Activated CD4-positive, alpha-beta T cell treated with anti-CD3 and anti-CD28 coated beads for 4 hours (primary cell): ENCODE measurements around the gene TMEM240.
A peak's percentile ranks its signal among the peaks of the same experiment; 100 is the strongest.
"Not testable (repeated sequence)": the region's sequence is repeated elsewhere in the genome, so short reads cannot be mapped to it uniquely, and the experiment has no call there.

Source experiments
- DNase-seq, 2 donors: peaks; one replicate each; pipeline ENCODE4 v3.0.0-alpha.2; 2020

Gene TMEM240

DNA sequence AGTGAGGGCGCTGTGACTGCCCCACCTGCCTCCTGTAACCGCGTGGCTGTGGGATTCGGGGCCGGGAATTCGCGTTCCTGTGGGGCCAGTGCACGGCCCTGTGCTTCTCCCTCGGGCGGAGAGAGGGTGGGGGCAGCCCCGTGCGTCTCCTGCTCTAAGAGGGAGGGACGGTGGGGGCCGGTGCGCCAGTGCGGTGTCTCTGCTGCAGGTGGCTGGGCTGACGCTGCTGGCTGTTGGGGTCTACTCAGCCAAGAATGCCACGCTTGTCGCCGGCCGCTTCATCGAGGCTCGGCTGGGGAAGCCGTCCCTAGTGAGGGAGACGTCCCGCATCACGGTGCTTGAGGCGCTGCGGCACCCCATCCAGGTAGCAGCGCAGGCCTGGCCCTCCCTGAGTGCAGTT, 17.9 kb downstream of the TMEM240 start:
- not testable (repeated sequence) for DNase-seq

DNA sequence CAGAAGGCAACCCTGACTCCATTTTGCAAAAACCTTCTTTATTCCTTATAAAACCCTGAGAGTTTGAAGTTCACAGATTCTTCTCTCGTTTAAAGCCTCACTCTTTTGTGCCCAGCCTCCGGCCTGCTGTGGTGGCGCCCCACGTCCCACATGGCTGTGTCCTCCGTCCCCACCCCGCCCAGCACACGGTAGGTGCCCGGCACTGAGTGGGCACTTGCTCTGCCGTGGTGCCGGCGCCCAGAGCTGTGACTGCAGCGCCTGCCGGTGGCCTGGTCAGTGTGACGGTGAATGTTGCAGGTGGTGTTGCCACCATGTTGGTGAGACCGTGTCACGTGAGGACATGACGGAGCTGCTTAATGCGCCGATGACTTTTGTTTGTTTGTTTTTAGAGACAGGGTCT, 19.1 kb downstream of the TMEM240 start:
- no peak for DNase-seq

DNA sequence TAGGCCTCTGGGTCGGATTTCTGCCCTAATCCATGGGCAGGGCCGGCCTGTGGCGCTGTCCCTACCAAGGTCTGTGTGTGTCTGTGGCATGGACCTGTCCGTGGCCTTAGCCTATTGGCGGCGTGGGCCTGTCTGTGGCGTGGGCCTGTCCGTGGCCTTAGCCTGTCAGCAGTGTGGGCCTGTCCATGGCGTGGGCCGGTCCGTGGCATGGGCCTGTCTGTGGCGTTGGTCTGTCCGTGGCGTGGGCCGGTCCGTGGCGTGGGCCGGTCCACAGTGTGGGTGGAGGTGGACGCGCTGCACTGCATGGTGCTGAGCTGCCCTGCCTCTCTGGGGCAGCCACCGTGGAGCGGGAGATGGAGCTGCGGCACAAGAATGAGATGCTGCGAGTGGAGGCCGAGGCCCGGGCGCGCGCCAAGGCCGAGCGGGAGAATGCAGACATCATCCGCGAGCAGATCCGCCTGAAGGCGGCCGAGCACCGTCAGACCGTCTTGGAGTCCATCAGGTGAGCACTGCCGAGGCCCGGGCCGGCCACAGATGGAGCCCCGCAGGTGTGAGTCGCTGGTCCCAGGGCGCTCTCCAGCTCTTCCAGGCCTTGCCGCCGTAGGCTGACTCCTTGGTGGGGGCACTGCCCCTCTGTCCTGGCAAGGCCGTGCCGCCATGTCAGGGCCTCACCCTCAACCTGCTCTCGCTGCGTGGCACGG, 20.5 kb downstream of the TMEM240 start:
- DNase-seq: not testable (repeated sequence)

DNA sequence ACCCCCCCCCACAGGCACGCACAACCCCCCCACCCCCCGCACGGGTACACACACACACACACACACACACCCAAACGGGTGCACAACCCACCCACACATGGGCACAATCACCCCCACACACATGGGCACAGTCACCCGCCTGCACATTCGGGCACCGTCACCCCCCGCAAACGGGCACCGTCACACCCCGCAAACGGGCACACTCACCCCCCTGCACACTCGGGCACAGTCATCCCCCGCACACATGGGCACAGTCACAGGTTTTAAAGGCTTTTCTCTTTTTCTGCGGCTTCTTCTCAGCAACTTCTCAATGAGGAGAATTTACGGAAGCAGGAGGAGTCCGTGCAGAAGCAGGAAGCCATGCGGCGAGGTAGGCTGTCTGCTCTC, 21.8 kb downstream of the TMEM240 start:
- DNase-seq: not testable (repeated sequence)

DNA sequence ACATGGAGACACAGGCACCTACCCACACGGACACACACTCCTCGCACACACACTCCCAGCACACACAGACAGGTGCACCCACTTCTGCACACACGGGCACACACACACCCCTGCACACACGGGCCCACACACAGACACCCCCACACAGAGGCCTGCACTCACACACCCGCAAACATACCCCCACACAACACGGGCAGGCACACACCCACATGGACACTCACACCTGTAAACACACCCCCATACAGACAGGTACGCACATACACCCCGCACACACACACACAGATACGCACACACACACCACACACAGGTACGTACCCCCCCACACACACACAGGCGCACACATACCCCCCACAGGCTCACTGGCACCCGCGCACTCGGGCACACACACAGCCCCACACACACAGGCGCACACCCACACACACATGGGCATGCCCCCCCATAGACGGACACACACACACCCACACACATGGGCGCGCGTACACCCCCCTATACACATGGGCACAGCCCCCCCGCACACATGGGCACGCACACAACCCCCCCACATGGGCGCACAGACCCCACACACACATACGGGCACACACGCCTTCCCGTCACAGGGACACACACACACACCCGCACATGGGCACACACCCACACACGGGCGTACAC, 22.3 kb downstream of the TMEM240 start:
- DNase-seq: no peak

DNA sequence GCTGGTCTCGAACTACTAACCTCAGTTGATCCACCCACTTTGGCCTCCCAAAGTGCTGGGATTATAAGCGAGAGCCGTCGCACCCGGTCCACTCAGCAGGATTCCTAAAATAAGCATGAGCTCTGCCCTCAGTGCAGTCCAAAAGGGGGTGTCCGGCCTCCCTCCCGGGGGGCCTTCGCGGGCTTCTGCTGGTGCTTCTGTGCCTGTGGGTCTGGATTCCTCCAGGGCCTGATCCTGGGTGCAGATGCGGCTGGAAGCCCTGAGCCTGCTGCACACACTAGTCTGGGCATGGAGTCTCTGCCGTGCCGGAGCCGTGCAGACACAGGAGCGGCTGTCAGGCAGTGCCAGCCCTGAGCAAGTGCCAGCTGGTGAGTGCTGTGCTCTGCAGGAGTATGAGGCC, 23.5 kb downstream of the TMEM240 start:
- DNase-seq: not testable (repeated sequence)

DNA sequence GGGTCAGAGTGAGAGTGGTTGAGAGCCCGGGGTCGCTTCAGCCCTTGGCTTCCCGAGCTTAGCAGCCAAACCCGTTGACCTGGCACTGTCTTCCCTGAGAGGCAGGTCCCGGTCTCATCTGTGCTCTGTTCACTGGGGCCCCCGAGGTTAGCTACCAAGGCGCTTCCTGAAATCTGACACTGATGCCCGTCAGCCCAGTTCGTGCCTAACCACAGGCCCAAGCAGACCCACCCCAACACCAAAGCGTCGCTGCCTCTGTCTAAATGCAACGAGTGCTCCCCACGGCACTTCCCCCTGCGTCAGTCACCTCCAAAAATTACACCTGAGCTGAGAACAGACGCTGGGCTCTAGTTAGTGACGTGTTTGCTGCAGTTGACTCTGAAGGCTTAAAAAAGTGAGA, 26.0 kb downstream of the TMEM240 start:
- DNase-seq: not testable (repeated sequence)

DNA sequence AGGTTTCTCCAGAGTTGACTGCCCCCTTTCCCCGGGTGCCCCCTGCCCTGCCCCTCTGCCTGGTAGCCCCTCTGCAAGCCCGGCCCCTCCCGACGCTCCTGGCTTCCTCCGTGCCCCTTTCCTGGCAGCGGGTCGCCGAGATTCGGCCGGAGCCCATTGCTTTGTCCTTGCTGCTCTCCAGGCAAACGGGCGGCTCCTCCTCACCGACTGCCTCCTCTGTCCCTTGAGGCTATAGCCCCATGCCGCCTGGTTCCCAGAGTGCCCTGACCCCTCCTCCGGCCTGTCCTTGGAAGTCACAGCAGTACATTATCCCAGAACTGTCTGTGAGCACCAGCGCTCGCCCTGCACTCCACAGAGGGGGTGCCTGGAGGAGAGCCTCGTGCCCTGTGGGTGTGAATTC, 26.7 kb downstream of the TMEM240 start:
- not testable (repeated sequence) for DNase-seq

DNA sequence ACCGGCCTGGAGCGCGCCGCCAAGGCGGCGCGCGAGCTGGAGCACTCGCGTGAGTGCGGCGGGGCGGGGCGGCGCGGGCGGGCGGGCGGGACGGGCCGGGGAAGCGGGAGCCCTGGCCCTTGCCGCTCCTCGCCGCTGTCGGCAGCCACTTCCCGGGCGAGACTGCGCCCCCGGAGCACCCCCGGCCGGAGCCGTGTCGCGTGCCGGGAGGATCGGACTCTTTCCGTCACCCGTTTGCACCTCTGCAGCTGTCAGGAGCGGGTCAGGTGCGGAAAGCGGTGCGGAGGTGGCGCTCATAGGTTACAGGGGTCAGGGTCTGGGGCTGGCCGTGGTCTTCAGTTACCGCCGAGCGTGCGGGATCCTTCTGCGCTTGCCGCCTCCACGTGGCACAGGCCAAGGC, 28.0 kb downstream of the TMEM240 start:
- DNase-seq: peak in 1 of 2 donors; percentile 32

DNA sequence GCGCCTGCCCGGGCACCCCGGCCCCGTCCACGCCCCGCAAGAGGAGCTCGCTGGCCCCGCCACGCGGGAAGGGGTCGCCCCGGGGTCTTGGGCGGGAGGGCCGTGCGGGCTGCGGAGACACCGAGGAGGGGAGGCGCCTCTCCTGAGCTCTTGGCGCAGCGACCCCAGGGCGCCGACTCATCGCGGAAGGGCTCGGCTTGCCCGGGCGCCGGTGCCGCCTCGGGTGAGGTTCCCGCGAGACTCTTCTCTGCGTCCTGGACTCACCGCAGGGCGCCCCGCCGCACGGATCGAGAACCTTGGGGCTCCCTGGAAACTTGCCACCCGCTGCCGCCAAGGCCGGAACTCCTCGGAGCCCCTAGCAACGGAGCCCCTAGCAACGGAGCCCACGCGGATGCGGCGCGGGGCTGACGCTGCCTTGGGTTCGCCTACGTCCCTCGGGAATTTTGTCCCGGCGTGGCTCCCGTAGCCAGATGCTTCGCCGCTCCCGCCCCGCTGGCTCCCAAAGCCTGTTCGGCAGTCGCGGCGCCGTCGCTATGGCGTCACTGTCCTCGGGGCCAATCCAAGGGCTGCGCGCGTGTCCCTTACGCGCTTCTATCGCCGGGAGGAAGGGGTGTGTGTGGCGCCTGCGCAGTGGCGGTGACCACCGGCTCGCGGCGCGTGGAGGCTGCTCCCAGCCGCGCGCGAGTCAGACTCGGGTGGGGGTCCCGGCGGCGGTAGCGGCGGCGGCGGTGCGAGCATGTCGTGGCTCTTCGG, 28.7 kb downstream of the TMEM240 start, which contains the start of gene ATAD3A:
Gene ATAD3A (plus strand): TSS at position 630 of the 753 bp plus-strand sequence. CDS start 107 bp downstream, at position 737.
- peak; percentile 96 to 97 for DNase-seq

DNA sequence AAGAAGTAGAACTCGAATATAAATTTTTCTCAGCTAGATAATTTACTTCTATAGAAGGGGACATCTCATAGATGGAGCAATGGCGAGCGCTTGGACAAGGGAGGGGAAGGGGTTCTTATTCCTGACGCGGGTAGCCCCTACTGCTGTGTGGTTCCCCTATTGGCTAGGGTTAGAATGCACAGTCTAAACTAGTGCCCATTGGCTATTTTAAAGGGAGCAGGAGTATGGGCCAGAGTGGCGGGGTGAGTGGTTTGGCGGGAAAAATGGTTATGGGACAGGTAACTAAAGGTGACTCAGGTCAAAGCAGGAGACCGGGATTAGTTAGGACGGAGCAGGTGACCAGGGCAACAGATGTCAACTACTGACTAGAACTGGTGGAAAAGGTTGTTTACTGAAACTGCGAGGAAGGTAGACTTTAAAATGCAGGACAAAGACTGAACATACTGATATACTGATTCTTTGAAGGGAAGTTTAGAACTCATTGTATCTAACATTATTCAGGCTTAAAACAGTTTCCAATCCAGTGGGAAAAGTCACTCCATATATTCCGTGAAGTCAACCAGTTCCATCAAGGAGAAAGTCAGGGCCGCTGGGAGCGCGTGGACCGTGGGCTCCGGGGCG, 29.4 kb downstream of the TMEM240 start:
- DNase-seq: no peak

DNA sequence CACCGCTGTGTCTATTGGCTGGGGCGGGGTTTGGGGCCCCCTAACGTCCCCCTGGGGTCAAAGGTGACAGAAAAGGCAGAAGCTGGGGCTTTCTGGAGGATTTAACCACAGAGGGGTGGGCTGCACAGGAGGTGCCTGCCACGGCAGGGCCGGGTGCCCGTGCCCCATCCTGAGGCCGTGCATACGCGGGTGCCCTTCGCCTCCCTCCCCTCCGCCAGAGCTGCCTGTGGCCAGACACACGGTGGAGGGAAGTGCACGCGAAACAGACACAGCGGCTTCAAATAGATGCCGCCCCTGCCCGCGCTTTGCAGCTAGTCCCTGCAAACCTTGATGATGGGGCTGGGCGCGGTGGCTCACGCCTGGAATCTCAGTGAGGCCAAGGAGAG, 31.0 kb downstream of the TMEM240 start:
- not testable (repeated sequence) for DNase-seq

DNA sequence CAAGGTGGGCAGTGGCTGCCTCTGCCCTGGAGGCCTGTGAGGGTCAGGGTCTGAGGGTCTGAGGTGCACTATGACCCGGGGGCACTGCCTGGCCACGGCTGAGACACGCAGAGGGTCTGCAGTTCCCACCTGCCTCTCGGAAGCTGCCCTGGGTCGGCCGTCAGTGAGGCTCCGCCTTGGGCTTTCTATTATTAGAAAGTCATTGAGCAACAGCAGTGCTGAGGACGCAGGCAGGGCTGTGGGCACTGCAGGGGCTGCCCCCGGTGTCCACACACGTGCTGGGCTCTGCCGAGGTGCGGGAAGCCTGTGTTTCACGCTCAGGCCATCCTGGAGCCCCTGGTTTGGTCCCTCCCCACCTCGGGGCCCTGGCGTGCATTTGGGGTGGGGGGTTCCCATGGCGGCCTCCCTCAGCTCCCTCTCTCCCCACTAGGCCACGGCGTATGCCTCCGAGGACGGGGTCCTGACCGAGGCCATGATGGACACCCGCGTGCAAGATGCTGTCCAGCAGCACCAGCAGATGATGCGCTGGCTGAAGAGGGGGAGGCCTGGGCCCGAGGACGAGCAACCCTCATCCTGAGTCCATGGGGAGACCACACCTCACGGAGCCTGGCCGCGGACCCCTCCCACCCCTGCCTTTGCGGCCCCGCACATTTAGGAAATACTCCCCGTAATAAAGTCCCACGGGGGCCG, 31.5 kb downstream of the TMEM240 start:
- not testable (repeated sequence) for DNase-seq

DNA sequence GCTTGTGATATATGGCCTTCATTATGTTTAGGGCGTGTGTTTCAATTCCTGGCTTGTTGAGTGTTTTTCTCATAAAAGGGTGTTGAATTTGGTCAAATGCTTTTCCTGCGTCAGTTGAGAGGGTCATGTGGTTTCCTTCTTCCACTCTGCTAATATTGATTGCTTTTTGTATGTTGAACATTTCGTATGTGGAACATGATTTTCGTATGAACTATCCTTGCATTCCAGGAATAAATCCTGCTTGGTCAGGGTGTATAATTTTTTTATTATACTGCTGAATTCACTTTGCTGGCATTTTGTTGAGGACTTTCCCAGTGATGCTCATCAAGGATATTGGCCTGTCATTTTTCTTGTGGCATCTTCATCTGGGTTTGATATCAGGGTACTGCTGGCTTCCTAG, 33.1 kb downstream of the TMEM240 start:
- no peak for DNase-seq

DNA sequence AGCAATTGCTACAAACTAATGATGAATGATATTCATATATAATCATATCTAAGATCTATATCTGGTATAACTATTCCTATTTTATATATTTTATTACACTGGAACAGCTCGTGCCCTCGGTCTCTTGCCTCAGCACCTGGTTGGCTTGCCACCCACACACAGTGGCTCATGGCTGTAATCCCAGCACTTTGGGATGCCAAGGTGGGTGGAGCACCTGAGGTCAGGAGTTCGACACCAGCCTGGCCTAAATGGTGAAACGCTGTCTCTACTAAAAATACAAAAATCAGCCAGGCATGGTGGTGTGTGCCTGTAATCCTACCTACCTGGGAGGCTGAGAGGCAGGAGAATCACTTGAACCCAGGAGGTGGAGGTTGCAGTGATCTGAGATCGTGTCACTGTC, 34.6 kb downstream of the TMEM240 start:
- DNase-seq: not testable (repeated sequence)

DNA sequence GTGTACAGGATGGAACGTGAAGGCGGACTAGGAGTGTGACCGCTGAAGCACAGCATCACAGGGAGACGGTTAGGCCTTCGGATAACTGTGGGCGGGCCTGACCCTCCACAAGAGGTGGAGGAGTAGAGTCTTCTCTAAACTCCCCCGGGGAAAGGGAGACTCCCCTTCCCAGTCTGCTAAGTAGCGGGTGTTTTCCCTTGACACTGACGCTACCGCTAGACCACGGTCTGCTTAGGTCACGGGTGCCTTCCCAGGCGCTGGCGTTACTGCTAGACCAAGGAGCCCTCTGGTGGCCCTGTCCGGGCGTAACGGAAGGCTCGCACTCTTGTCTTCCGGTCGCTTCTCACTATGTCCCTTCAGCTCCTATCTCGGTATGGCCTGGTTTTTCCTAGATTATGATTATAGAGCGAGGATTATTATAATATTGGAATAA, 35.0 kb downstream of the TMEM240 start:
- DNase-seq: not testable (repeated sequence)

DNA sequence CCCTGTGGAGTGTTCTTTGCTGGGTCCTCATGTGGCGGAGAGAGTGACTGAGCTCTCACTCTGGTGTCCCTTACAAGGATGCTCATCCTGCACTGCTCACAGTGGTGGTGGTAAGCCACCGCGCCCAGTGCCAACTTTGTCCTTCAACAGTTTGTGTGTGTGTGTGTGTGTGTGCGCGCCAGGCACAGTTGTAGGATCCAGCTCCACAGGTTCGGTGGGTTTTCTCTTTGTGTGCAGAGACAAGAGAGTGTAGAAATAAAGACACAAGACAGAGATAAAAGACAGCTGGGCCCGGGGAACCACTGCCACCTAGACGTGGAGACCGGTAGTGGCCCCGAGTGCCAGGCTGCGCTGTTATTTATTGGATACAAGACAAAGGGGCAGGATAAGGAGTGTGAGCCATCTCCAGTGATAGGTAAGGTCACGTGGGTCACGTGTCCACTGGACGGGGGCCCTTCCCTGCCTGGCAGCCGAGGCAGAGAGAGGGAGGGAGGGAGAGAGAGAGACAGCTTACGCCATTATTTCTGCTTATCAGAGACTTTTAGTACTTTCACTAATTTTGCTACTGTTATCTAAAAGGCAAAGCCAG, 35.6 kb downstream of the TMEM240 start:
- peak; percentile 62 to 64 for DNase-seq

DNA sequence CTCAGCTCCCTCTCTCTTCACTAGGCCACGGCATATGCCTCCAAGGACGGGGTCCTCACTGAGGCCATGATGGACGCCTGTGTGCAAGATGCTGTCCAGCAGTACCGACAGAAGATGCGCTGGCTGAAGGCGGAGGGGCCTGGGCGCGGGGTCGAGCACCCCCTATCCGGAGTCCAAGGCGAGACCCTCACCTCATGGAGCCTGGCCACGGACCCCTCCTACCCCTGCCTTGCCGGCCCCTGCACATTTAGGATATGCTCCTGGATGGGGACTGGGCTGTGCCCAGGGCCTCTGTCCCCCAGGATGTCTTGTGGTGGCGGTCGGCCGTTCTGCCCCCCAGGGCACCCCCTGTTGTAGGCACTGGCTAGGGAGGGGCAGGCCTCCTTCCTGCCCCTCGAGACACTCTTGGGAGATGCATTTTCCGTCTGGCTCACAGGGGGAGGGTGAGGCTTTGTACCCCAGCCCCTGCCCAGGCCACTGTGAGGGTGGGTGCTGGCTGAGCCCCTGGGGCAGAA, 44.9 kb downstream of the TMEM240 start:
- DNase-seq: not testable (repeated sequence)

DNA sequence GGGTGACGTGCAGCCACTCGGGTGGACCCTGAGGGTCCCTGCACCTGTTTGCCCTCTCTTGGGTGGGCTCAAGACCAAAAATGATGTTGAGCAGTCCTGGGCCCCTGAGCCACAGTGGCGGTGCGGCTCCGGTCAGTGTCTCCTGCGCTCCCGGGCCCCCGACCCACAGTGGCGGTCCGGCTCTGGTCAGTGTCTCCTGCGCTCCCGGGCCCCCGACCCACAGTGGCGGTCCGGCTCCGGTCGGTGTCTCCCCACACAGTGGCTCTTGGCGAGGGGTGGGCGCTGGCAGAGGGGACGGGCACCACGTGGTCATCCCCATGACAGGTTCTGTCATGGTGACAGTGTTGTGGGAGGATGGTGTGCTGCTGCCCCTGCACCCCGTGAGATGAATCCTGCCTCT, 46.1 kb downstream of the TMEM240 start:
- not testable (repeated sequence) for DNase-seq

DNA sequence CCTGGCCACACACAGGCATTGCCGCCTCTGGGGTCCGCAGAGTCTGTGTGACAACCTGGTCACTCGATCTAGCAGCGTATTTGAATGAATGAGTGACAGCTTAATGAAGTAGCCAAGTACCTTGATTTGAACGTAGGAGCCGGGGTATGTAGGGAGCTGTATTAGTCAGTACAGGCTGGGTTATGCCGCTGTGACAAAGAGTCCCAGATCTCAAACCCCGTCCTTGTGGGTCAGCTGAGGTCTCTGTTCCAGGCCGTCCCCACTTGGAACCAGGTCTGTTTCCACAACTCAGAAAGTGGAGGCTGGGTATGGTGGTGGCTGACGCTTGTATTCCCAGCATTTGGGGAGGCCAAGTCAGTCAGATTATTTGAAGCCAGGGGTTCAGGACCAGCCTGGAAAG, 48.8 kb downstream of the TMEM240 start:
- no peak for DNase-seq

DNA sequence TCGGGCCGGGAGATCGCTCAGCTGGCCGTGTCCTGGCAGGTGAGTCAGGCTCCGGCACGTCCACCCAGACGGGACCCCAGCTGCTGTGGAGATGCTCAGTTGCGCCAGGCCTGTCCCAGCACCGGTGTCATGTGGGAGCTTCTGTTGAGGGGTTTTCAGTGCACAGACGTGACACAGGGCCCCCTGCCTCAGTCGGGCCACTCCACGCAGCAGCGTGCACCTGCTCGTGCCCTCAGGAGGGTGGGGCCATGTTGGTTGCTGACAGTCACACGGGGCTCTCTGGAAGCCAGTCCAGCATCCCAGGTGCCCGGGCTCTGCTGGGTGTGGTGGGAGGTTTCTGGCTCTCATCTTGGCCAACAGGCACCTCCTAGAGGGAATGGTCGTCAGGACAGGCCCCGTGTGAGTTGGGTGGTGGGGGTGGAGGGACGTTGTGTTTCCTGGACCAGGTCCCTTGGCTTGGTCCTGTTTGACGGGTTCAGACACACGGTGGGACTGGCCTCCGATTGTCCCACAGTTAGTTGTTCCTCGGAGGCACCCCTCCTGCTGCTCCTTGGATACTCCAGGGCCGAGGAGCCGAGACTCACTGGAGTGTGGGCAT, 49.7 kb downstream of the TMEM240 start:
- no peak for DNase-seq

DNA sequence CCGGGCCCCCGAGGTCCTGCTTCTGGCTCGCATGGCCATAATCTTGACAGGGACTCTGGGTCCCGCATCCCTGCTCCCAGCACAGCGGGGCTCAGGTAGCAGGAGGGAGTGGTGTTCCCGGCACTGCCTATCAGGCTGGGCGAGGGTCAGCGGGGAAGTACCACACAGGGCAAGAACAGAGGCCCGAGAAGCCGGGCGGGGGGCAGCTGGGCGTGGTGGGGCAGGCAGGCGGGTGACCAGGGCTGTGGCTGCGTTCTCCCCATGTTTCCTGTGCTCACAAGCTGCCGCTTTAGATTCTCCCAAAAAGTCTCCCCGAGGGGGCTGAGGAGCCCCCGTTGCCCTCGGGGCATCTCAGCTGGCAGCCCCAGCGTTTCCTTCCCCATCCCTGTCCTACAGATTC, 50.6 kb downstream of the TMEM240 start:
- DNase-seq: no peak
